ENCODE data around the gene NMNAT2. TPM values are rescaled to one million over a fixed set of nuclear protein-coding genes. Genes with fewer than 3 reads are reported as not detected.

Gene NMNAT2
- total and polyA plus RNA-seq, 3 donors from 2014 or later = 23.6 to 52.0 (median 45.7) TPM

GRCh38 chr1:183281039-183281438 is 137.1 kb downstream of the NMNAT2 start:
- TF ChIP-seq CTCF (IDR thresholded peaks at IDR 0.05) = no peak
- no peak for TF ChIP-seq POLR2A (IDR thresholded peaks at IDR 0.05)
- Histone ChIP-seq H3K9me3 (no peaks in the 10 kb centered on the region), H3K27ac (no peak overlapping the region), H3K27me3 (no peaks in the 10 kb centered on the region), H3K4me3 (no peak overlapping the region), H3K36me3 (ENCODE audit: low read depth, missing control alignments) (no peaks in the 10 kb centered on the region), H3K4me1 (peaks cover 11% of the 10 kb centered on the region)
- intact Hi-C loops (cut with DNase I; ENCODE audit: low total_unique reads) = no loop called here
- DNase-seq = no peak
- 95 to 100% methylated on average over 2 of the region's 2 CpGs for WGBS, 2 donors

DNA sequence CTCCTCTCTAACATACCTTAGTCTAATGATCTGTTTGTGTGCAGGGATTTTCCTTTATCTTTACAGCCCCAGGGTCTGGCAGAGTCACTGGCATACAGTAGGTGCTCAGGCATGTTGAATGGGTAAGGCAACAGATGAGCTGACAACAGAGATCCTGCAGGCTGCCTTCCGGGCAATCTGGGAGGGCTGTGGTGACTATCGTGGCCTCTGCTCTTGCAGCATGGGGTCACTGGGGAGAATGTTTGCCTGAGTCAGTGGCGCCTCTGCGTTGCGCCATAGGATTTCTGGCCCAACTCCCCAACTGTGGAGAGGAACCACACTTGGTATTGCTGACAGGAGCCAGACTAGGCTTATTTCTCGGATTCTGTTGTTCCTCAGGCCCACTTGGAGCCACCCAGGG is 138.3 kb downstream of the NMNAT2 start:
- intact Hi-C loops (cut with DNase I; ENCODE audit: low total_unique reads) = no loop called here
- H3K4me3 ChIP-seq = no peak overlapping the region
- no peak for TF ChIP-seq CTCF (IDR thresholded peaks at IDR 0.05)
- no peak for TF ChIP-seq POLR2A (IDR thresholded peaks at IDR 0.05)
- no peaks in the 10 kb centered on the region for H3K9me3 ChIP-seq
- peaks cover 11% of the 10 kb centered on the region for H3K4me1 ChIP-seq
- H3K27ac ChIP-seq = no peak overlapping the region
- 84 to 92% methylated on average over 5 to 6 of the region's 6 CpGs for WGBS, 2 donors
- DNase-seq = no peak
- H3K36me3 ChIP-seq (ENCODE audit: low read depth, missing control alignments) = no peaks in the 10 kb centered on the region
- H3K27me3 ChIP-seq = no peaks in the 10 kb centered on the region

DNA sequence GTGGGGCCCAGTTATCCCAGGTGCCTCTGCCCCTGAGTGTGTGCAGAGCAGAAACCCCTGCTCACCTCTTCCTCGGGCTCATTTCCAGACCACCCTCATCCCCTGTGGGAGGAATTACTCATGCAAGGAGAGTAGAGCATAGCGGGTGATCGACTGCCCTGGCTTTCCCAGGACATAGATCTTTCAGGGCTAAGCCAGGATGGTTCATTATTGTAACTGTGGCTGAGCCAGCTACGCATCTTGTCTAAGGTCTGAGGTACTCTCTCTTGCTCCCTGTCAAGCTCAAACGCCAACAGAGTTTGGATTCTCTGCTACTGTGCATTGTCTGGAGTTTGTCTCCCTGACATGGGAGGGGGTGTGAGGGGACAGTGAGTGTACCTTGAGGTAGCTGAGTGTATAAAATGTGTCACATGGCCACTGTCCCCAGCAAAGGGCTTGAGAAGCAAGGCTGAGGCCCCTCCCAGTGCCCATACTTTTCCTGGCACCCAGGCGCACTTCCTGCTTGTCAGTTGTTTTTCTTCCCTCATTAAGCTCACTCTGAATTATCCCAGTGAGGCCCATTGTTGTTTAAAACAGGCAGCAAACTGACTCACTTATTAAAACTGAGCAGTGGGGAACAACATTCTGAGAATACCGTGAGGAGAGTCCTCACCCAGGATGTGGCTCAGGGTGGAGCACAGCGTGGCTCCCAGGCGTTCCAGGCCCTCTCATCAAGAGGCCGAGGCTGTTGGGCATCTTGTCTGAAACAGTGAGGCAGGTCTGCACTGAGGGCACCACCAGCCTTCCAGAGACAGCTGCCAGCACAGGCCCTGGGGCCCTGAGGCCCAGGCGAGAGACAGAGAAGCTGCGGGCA is 139.2 kb downstream of the NMNAT2 start:
- Histone ChIP-seq H3K4me3 (no peak overlapping the region), H3K27ac (no peak overlapping the region), H3K36me3 (ENCODE audit: low read depth, missing control alignments) (no peaks in the 10 kb centered on the region), H3K4me1 (peaks cover 11% of the 10 kb centered on the region), H3K27me3 (no peaks in the 10 kb centered on the region), H3K9me3 (no peaks in the 10 kb centered on the region)
- no peak for TF ChIP-seq CTCF (IDR thresholded peaks at IDR 0.05)
- no peak for TF ChIP-seq POLR2A (IDR thresholded peaks at IDR 0.05)
- no peak for DNase-seq
- 83 to 85% methylated on average over 12 of the region's 12 CpGs for WGBS, 2 donors
- intact Hi-C loops (cut with DNase I; ENCODE audit: low total_unique reads) = no loop called here

GRCh38 chr1:183277821-183278738 is 140.1 kb downstream of the NMNAT2 start:
- 76 to 81% methylated on average over 7 of the region's 7 CpGs for WGBS, 2 donors
- H3K36me3 ChIP-seq (ENCODE audit: low read depth, missing control alignments) = no peaks in the 10 kb centered on the region
- H3K27me3 ChIP-seq = no peaks in the 10 kb centered on the region
- no peak overlapping the region for H3K4me3 ChIP-seq
- DNase-seq = no peak
- H3K9me3 ChIP-seq = no peaks in the 10 kb centered on the region
- H3K4me1 ChIP-seq = peaks cover 11% of the 10 kb centered on the region
- TF ChIP-seq POLR2A (IDR thresholded peaks at IDR 0.05) (no peak), CTCF (IDR thresholded peaks at IDR 0.05) (no peak)
- intact Hi-C loops (cut with DNase I; ENCODE audit: low total_unique reads) = no loop called here
- H3K27ac ChIP-seq = no peak overlapping the region

Data from testis (tissue), 3 donors.